Measurements from ENCODE around the gene TMEM267. TPM values are rescaled to one million over a fixed set of nuclear protein-coding genes. Genes with fewer than 3 reads are reported as not detected.

TMEM267 gene
- total RNA-seq, 1 experiment from 2014 or later, result 9.7 TPM

DNA sequence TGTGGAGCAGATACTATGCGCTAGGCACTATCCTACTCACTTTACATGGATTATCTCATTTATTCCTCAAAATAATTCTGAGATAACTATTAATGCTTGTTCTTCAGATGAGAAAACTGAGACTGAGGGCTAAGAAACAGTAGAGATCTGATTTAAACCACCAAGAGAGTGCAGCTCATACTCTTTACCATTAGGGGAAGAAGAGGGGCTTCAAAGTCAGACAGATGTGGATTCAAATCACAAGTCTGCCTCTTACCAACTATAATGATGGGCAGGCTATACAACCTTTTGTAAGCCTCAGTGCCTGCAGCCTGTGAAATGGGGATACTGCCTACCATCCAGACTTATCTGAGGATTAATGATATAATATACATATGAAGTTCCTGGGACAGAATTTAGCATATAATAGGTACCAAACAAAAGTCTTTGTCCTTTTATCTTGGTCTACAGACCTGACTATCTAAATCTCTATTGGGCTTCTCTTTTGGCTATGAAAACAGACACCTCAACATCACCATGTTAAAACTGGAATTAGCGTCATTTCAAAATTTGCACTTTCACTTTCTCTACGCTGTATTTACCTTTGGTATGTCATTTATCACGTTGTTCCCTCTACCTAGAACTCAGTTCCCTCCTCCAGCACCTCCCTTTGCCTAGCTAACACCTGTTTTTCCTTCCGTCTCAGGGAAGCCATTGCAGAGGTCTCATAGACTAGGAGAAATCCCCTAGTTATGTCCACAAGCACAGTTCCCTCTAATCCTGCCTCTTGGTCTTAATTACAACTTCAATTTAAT lies 13.8 kb upstream of the TMEM267 start:
- Histone ChIP-seq H3K9me3 (ENCODE audit: low read depth, low read length, poor library complexity, severe bottlenecking) (no peaks in the 10 kb centered on the region), H3K4me1 (ENCODE audit: insufficient read depth, low read length, poor library complexity, severe bottlenecking) (no peaks in the 10 kb centered on the region), H3K27ac (ENCODE audit: low read depth, low read length, poor library complexity, severe bottlenecking) (no peak overlapping the region), H3K4me3 (ENCODE audit: low read depth, low read length, poor library complexity, severe bottlenecking) (no peak overlapping the region), H3K36me3 (ENCODE audit: insufficient read depth, low read length, poor library complexity, severe bottlenecking) (peaks cover 9% of the 10 kb centered on the region), H3K27me3 (replicated peaks; ENCODE audit: insufficient read depth, low read depth, low read length, poor library complexity) (no peaks in the 10 kb centered on the region)
- no TSS peak for BruUV-seq (replicated peaks)
- no peak for DNase-seq (ENCODE audit: low spot score)
- intact Hi-C loops (cut with micrococcal nuclease; ENCODE audit: unreplicated experiment), result no loop called here
- no peak for TF ChIP-seq EZH2 (IDR thresholded peaks at IDR 0.05; ENCODE audit: borderline replicate concordance, low read depth, low read length, poor library complexity, severe bottlenecking)
- TF ChIP-seq, protein P1, sequence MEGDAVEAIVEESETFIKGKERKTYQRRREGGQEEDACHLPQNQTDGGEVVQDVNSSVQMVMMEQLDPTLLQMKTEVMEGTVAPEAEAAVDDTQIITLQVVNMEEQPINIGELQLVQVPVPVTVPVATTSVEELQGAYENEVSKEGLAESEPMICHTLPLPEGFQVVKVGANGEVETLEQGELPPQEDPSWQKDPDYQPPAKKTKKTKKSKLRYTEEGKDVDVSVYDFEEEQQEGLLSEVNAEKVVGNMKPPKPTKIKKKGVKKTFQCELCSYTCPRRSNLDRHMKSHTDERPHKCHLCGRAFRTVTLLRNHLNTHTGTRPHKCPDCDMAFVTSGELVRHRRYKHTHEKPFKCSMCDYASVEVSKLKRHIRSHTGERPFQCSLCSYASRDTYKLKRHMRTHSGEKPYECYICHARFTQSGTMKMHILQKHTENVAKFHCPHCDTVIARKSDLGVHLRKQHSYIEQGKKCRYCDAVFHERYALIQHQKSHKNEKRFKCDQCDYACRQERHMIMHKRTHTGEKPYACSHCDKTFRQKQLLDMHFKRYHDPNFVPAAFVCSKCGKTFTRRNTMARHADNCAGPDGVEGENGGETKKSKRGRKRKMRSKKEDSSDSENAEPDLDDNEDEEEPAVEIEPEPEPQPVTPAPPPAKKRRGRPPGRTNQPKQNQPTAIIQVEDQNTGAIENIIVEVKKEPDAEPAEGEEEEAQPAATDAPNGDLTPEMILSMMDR (conservative IDR thresholded peaks at IDR 0.05; ENCODE audit: low read depth, low read length), result no peak
- ChIA-PET CTCF (no interaction called here), POLR2A (ENCODE audit: low non-redundant PET) (no interaction called here)

- ChIA-PET CTCF (no interaction called here), POLR2A (ENCODE audit: low non-redundant PET) (no interaction called here)
- Histone ChIP-seq H3K27me3 (replicated peaks; ENCODE audit: insufficient read depth, low read depth, low read length, poor library complexity) (no peaks in the 10 kb centered on the region), H3K36me3 (ENCODE audit: insufficient read depth, low read length, poor library complexity, severe bottlenecking) (peaks cover 35% of the 10 kb centered on the region), H3K4me3 (ENCODE audit: low read depth, low read length, poor library complexity, severe bottlenecking) (no peak overlapping the region), H3K4me1 (ENCODE audit: insufficient read depth, low read length, poor library complexity, severe bottlenecking) (no peaks in the 10 kb centered on the region), H3K27ac (ENCODE audit: low read depth, low read length, poor library complexity, severe bottlenecking) (no peak overlapping the region), H3K9me3 (ENCODE audit: low read depth, low read length, poor library complexity, severe bottlenecking) (no peaks in the 10 kb centered on the region)
- DNase-seq (ENCODE audit: low spot score), result no peak
- no TSS peak for BruUV-seq (replicated peaks)
- intact Hi-C loops (cut with micrococcal nuclease; ENCODE audit: unreplicated experiment), result no loop called here
- TF ChIP-seq EZH2 (IDR thresholded peaks at IDR 0.05; ENCODE audit: borderline replicate concordance, low read depth, low read length, poor library complexity, severe bottlenecking), result no peak
- TF ChIP-seq, protein P1 (conservative IDR thresholded peaks at IDR 0.05; ENCODE audit: low read depth, low read length), result no peak
These were observed 7.7 kb upstream of the TMEM267 start for GRCh38 chr5:43491326-43491725.

DNA sequence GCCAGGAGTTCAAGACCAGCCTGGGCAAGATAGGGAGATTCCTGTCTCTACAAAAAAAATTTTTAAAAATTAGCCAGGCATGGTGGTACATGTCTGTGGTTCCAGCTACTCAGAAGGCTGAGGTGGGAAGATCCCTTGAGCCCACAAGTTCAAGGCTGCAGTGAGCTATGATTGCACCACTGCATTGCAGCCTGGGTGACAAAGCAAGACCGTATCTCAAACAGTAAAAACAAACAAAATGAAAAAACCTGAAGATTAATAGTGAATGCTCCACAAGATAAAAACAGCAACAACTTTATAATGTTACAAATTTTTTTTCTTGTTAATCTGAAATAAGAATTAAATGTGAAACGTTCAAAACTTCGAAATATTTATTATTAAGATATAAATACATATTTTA lies 2.7 kb upstream of the TMEM267 start:
- no peak for DNase-seq (ENCODE audit: low spot score)
- Histone ChIP-seq H3K4me3 (ENCODE audit: low read depth, low read length, poor library complexity, severe bottlenecking) (no peak overlapping the region), H3K27ac (ENCODE audit: low read depth, low read length, poor library complexity, severe bottlenecking) (no peak overlapping the region), H3K4me1 (ENCODE audit: insufficient read depth, low read length, poor library complexity, severe bottlenecking) (peaks cover 13% of the 10 kb centered on the region), H3K27me3 (replicated peaks; ENCODE audit: insufficient read depth, low read depth, low read length, poor library complexity) (no peaks in the 10 kb centered on the region), H3K36me3 (ENCODE audit: insufficient read depth, low read length, poor library complexity, severe bottlenecking) (peaks cover 26% of the 10 kb centered on the region), H3K9me3 (ENCODE audit: low read depth, low read length, poor library complexity, severe bottlenecking) (no peaks in the 10 kb centered on the region)
- POLR2A ChIA-PET (ENCODE audit: low non-redundant PET), result interaction anchor here (0.5 kb wide), 1 partner anchor 29 kb away, joined by 3 read pairs; the partner anchor contains the start of gene C5orf34
- intact Hi-C loops (cut with micrococcal nuclease; ENCODE audit: unreplicated experiment), result no loop called here
- TF ChIP-seq, protein P1 (conservative IDR thresholded peaks at IDR 0.05; ENCODE audit: low read depth, low read length), result no peak
- TF ChIP-seq EZH2 (IDR thresholded peaks at IDR 0.05; ENCODE audit: borderline replicate concordance, low read depth, low read length, poor library complexity, severe bottlenecking), result no peak
- CTCF ChIA-PET, result no interaction called here
- no TSS peak for BruUV-seq (replicated peaks)

All from A673 (cell line).